Prostate gland (tissue), 2 donors: ENCODE results near the gene GRID1. TPM values are rescaled to one million over a fixed set of nuclear protein-coding genes. Genes with fewer than 3 reads are reported as not detected.

ENCODE experiments used
- DNase-seq: peaks from one replicate; pipeline ENCODE4 v3.0.0-alpha.2; 2019; ENCODE audit warnings: low spot score
- H3K27ac ChIP-seq, 2 donors: fragments of 200-600 bp; sonication (generic); 2 replicates each; pipeline ENCODE4 v1.5.1; 2017 to 2019
- H3K27me3 ChIP-seq: fragments of 200-600 bp; sonication (generic); replicated peaks from 2 replicates; pipeline ENCODE4 v1.5.1; 2019; ENCODE audit not compliant: insufficient read depth
- H3K36me3 ChIP-seq, 2 donors: fragments of 200-600 bp; sonication (generic); 1 replicate in 1 of 2; 2 replicates in 1 of 2; pipeline versions ENCODE4 v1.5.1 to v1.8.1; 2017 to 2019
- H3K4me1 ChIP-seq: fragments of 200-600 bp; sonication (generic); replicated peaks from 2 replicates; pipeline ENCODE4 v1.5.1; 2019
- H3K4me3 ChIP-seq, 2 donors: fragments of 200-600 bp; sonication (generic); 2 replicates each; pipeline ENCODE4 v1.5.1; 2017 to 2019
- H3K9me3 ChIP-seq: fragments of 200-600 bp; sonication (generic); 2 replicates; pipeline ENCODE4 v1.5.1; 2017
- POLR2A ChIP-seq: fragments of 450-650 bp; IDR thresholded peaks from one replicate; pipeline ENCODE4 v1.6.1; 2016; ENCODE audit warnings: antibody characterized with exemption, mild to moderate bottlenecking
- POLR2AphosphoS5 ChIP-seq: sonication (generic); formaldehyde crosslinking; IDR thresholded peaks from one replicate; pipeline ENCODE4 v1.6.1; 2017; ENCODE audit warnings: antibody characterized with exemption
- WGBS: methylation state at CpG from one replicate; pipeline ENCODE4 v1.1.5; 2018; 5-methylcytosine and 5-hydroxymethylcytosine counted together
- intact Hi-C: fragments of 100-400 bp; cut with DNase I; formaldehyde crosslinking; loops from one replicate; pipeline ENCODE4 v1.14.2; 2022
- total RNA-seq, 2 donors: library from RNA; depleted of rRNA; stranded (reverse); fragments of >200 nt; gene quantifications; one replicate each; pipeline ENCODE4 v1.1.0, GENCODE V29; 2016
- TF ChIP-seq, protein P1 (sequence below), 4 experiments: fragments of 200-600 bp in 2 of 4; fragments of 450-650 bp in 2 of 4; sonication (generic) in 2 of 4; IDR thresholded peaks; 1 replicate in 3 of 4; 2 replicates in 1 of 4; pipeline ENCODE4 v1.5.1; 2016 to 2019; ENCODE audit warnings: antibody characterized with exemption in 4 of 4, mild to moderate bottlenecking in 2 of 4, moderate library complexity in 2 of 4

Gene GRID1
- total RNA-seq, 2 donors from 2014 or later: 1.0 to 10.0 TPM

DNA sequence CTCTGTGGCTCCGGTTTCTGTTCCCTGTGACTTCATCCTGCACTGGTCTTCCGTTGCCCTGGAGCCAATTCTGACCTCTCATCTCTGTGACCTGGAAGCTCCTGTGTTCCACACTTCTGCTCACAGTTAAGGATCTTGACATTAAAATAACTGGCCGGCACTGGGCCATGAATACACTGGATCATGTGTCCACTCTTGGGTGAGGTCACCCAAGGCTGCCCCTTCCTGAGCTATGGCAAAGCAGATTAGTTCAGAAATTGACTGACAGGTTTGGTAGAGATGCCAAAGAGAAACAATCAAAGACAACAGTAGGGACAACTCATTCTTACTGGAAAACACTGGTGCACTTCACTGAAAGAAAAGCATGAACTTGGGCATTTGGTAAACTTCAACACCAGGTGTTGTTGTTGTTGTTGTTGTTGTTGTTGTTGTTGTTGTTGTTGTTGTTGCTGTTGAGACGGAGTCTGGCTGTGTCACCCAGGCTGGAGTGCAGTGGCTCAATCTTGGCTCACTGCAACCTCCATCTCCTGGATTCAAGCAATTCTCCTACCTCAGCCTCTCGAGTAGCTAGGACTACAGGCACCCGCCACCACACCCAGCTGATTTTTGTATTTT is 36.7 kb upstream of the GRID1 start:
- DNase-seq: no peak
- Histone ChIP-seq H3K36me3 (no peaks in the 10 kb centered on the region), H3K4me3 (no peak overlapping the region), H3K9me3 (no peaks in the 10 kb centered on the region), H3K27ac (no peak overlapping the region), H3K4me1 (no peaks in the 10 kb centered on the region), H3K27me3 (no peaks in the 10 kb centered on the region)
- 66% methylated on average over 6 of the region's 6 CpGs for WGBS
- TF ChIP-seq POLR2AphosphoS5: no peak
- TF ChIP-seq, protein P1, sequence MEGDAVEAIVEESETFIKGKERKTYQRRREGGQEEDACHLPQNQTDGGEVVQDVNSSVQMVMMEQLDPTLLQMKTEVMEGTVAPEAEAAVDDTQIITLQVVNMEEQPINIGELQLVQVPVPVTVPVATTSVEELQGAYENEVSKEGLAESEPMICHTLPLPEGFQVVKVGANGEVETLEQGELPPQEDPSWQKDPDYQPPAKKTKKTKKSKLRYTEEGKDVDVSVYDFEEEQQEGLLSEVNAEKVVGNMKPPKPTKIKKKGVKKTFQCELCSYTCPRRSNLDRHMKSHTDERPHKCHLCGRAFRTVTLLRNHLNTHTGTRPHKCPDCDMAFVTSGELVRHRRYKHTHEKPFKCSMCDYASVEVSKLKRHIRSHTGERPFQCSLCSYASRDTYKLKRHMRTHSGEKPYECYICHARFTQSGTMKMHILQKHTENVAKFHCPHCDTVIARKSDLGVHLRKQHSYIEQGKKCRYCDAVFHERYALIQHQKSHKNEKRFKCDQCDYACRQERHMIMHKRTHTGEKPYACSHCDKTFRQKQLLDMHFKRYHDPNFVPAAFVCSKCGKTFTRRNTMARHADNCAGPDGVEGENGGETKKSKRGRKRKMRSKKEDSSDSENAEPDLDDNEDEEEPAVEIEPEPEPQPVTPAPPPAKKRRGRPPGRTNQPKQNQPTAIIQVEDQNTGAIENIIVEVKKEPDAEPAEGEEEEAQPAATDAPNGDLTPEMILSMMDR (IDR thresholded peaks at IDR 0.05): no peak
- TF ChIP-seq POLR2A: no peak
- intact Hi-C loops: loop anchor here (5.0 kb wide), 1 partner anchor 119 kb away; the partner anchor contains the start of gene WAPL

DNA sequence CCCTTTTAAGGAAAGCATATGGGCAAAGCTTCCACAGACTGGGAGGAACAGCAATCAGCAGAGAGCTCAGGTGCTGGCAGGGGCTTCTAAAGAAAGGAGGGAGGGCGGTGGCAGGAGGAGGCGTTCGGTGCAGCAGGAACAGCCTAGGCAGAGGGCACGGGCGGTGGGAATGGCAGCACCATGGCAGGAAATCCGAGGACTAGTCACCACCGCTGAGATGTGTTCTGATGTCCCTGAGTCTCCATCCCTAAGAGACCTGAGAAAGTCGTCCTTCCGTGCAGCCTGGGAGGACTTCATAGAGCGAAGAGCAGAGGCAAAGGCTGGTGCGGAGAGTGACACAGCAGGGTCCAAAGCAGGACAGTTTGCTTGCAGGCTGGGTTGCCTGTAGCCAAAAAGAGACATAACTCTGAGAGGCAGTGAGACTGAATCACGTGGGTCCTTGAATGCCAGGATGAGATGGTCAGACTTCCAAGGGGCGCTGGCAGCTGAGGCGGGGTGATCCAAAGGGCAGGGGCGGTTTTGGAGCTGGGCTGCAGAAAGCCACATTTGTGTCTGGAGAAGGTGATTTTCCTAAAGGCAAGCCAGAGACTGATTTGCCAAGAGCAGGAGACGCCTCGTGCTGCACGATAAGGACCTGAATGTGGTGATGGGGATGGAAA is 35.8 kb upstream of the GRID1 start:
- no peaks in the 10 kb centered on the region for H3K36me3 ChIP-seq
- H3K27ac ChIP-seq: no peak overlapping the region
- H3K4me3 ChIP-seq: no peak overlapping the region
- 11% methylated on average over 18 of the region's 18 CpGs for WGBS
- TF ChIP-seq, protein P1 (IDR thresholded peaks at IDR 0.05): no peak
- TF ChIP-seq POLR2A: no peak
- TF ChIP-seq POLR2AphosphoS5: no peak
- no peaks in the 10 kb centered on the region for H3K27me3 ChIP-seq
- no peak for DNase-seq
- H3K9me3 ChIP-seq: no peaks in the 10 kb centered on the region
- intact Hi-C loops: loop anchor here (5.0 kb wide), 1 partner anchor 120 kb away; the partner anchor contains the start of gene WAPL
- H3K4me1 ChIP-seq: no peaks in the 10 kb centered on the region

DNA sequence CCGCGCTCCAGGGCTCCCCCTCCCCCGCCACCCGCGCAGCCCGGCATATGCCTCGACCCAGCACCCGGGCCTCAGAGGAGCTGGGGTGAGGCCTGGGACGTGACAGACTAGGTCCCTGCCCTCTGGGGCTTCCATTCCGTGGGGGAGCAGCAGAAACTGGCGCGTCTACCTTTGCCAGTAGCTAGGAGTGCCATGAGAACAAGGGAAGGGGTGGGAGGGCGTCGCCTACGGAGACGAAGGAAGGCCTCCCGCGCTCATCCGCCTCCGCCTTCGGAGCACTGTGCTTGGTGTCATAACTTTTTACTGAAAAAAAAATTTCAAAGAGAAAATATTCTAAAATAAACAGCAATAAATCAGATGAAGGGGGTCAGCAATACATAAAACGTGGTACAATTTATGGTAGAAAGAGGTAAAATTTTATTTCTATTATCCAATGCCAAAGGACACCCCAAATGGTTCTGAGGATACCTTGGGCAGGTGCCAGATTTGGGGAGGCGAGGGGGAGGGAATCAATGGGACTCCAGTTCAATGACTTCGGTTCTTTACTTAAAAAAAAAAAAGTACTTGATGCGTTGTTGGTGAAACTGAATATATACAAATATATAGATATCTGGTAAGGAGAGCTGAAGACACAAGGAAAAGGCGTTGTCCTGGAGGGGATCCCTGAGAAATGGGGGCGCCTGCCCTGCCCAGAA is 35.1 kb upstream of the GRID1 start:
- intact Hi-C loops: loop anchor here (5.0 kb wide), 1 partner anchor 121 kb away; the partner anchor contains the start of gene WAPL
- no peak for DNase-seq
- WGBS: 10% methylated on average over 27 of the region's 27 CpGs

DNA sequence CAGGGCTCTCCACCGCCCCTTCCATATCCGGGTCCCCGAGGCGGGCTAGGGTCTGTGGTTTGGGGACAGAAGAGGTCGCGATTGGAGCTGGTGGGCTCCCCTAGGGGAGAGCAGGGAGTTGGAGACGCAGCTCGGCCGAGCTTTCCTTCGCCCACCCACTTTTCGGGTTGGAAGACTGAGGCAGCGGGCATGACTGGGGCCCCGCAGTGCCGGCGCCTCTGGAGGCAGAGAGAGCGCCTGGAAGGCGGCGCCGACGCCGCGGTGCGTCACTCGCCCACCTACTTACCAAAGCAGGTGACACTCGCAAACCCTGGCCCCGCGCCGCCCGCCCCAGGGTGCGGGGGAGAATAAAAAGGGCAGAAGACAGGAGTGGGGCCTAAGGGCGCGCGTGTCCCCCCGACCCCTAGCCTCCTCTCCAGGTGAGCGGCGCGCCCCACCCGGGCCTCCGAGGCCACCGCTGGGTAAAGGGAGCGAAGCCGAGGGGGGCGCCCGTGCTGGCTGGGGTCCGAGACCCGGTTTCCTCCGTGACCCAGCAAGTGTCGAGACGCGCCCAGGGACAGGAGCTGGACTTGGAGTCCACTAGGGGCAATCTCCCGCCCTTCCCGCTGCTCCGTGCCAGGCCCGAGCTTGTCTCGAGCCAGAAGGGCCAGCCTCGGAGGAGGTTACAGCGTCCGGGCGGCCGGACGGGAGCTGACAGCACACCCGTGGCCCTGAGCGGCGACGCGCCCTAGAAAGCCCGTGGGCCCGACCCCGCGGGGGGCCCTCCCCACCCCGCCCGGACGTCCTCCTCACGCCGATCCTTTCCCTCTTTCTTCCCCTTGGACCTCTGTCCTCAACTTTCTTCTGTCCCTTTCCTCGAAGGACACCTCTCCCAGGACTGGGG is 34.4 kb upstream of the GRID1 start:
- no peaks in the 10 kb centered on the region for H3K27me3 ChIP-seq
- peak overlapping the region; percentile 74 to 82 for H3K27ac ChIP-seq
- TF ChIP-seq POLR2A (no peak), POLR2AphosphoS5 (no peak)
- TF ChIP-seq, protein P1 (IDR thresholded peaks at IDR 0.05): no peak
- H3K36me3 ChIP-seq: no peaks in the 10 kb centered on the region
- peak overlapping the region; percentile 44 to 59 for H3K4me3 ChIP-seq
- H3K9me3 ChIP-seq: no peaks in the 10 kb centered on the region
- DNase-seq: peak; percentile 31
- H3K4me1 ChIP-seq: no peaks in the 10 kb centered on the region
- 3% methylated on average over 54 of the region's 76 CpGs for WGBS
- intact Hi-C loops: loop anchor here (1.0 to 5.0 kb wide), 2 partner anchors 121 to 184 kb away; partner anchors contain the start of gene WAPL

More for the DNA sequence above, 35.1 kb upstream of the GRID1 start:
- Histone ChIP-seq H3K27ac (peak overlapping the region in 1 of 2 donors; percentile 82), H3K4me1 (no peaks in the 10 kb centered on the region), H3K27me3 (no peaks in the 10 kb centered on the region), H3K9me3 (no peaks in the 10 kb centered on the region), H3K4me3 (peak overlapping the region; percentile 44 to 59), H3K36me3 (no peaks in the 10 kb centered on the region)
- TF ChIP-seq POLR2AphosphoS5 (no peak), POLR2A (no peak)
- TF ChIP-seq, protein P1 (IDR thresholded peaks at IDR 0.05): no peak
